PFSK-1 (cell line): ENCODE measurements around the gene TUFM.

ENCODE experiments used
- FOXP2 ChIP-seq: optimal IDR thresholded peaks from 2 replicates; pipeline ENCODE3; 2011; ENCODE audit warnings: borderline replicate concordance, control low read depth, inconsistent platforms; ENCODE audit not compliant: insufficient read depth; ENCODE audit errors: extremely low read length, extremely low read depth
- POLR2AphosphoS5 ChIP-seq: IDR thresholded peaks from 2 replicates; pipeline ENCODE4 v1.6.1; 2012; ENCODE audit warnings: low read depth, mild to moderate bottlenecking, control low read depth, low read length, moderate library complexity
- SIN3A ChIP-seq: IDR thresholded peaks from 2 replicates; pipeline ENCODE4 v1.6.1; 2012; ENCODE audit warnings: mild to moderate bottlenecking, low read length, moderate library complexity, borderline replicate concordance; ENCODE audit not compliant: insufficient read depth
- TAF1 ChIP-seq: IDR thresholded peaks from 2 replicates; pipeline ENCODE4 v1.6.1; 2012; ENCODE audit warnings: low read length, control low read depth, borderline replicate concordance; ENCODE audit not compliant: insufficient read depth
- TF ChIP-seq, protein P1 (sequence below), 2 experiments: IDR thresholded peaks; 2 replicates each; pipeline versions ENCODE4 v1.6.1 to v1.8.0; 2011 to 2012; ENCODE audit warnings: low read depth in 2 of 2, low read length in 2 of 2, control low read depth in 1 of 2, inconsistent platforms in 1 of 2, mild to moderate bottlenecking in 1 of 2, moderate library complexity in 1 of 2; ENCODE audit not compliant: insufficient read depth in 1 of 2

Gene TUFM

DNA sequence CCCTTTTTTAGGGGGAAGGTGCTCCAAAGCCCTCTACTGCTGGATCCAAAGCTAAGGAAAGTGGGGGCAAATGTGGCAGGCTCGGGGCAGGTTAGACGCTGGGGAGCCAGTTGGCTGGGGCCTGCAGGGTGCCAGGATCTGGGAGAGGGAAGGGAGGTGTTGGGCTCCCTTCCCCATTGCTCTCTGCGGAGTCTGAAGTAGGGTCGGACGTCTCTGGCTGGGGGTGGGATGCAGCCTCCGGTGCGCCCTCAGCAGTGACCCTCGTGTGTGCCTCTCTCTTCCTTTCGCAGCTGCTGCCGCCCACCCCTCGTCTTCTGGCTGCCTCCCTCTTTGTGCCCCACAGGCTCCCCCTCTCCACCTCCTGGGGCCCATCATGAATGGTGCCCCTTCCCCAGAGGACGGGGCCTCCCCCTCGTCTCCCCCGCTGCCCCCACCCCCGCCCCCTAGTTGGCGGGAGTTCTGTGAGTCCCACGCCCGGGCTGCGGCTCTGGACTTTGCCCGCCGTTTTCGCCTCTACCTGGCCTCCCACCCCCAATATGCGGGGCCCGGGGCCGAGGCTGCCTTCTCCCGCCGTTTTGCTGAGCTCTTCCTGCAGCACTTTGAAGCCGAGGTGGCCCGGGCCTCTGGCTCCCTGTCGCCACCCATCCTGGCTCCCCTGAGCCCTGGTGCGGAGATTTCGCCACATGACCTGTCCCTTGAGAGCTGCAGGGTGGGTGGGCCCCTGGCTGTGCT lies 19.7 kb upstream of the TUFM start:
- TF ChIP-seq FOXP2 = no peak
- no peak for TF ChIP-seq POLR2AphosphoS5
- TF ChIP-seq, protein P1, sequence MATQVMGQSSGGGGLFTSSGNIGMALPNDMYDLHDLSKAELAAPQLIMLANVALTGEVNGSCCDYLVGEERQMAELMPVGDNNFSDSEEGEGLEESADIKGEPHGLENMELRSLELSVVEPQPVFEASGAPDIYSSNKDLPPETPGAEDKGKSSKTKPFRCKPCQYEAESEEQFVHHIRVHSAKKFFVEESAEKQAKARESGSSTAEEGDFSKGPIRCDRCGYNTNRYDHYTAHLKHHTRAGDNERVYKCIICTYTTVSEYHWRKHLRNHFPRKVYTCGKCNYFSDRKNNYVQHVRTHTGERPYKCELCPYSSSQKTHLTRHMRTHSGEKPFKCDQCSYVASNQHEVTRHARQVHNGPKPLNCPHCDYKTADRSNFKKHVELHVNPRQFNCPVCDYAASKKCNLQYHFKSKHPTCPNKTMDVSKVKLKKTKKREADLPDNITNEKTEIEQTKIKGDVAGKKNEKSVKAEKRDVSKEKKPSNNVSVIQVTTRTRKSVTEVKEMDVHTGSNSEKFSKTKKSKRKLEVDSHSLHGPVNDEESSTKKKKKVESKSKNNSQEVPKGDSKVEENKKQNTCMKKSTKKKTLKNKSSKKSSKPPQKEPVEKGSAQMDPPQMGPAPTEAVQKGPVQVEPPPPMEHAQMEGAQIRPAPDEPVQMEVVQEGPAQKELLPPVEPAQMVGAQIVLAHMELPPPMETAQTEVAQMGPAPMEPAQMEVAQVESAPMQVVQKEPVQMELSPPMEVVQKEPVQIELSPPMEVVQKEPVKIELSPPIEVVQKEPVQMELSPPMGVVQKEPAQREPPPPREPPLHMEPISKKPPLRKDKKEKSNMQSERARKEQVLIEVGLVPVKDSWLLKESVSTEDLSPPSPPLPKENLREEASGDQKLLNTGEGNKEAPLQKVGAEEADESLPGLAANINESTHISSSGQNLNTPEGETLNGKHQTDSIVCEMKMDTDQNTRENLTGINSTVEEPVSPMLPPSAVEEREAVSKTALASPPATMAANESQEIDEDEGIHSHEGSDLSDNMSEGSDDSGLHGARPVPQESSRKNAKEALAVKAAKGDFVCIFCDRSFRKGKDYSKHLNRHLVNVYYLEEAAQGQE (IDR thresholded peaks at IDR 0.05; ENCODE audit: insufficient read depth in 1 of 2, low read depth in 2 of 2, low read length in 2 of 2) = no peak

DNA sequence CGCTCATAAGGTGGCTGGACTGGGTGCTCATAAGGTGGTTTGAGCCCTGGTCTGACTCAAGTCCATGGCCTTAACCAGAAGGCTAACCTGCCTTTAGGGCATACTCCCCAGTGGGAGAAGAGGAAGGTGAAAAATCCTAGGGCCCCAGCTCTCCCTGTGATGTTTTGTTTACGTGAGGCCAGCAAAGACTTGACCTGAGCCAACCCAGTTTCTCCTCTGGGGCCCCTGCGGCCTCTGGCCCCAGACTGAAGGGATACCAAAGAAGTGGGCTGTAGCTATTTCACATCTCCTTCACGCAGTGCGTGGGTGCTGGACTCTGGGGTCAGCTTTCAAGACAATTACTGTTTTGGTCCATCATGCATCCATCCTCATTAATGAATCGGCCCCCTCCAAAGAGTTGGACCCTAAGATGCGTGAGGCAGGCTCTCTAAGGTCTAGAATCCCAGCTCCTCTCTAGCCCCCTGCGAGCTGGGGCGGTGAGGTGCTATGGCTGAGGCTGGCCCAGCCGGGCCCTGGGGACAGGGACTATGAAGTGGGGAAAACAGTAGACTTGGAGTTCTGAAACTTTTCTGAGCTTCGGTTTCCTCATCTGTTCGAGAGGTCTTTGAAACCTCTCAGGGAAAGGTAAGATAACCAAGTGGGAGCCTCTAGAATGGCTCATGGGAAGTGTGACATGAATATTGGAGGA lies 19.0 kb upstream of the TUFM start:
- TF ChIP-seq SIN3A (no peak), POLR2AphosphoS5 (no peak), TAF1 (no peak), FOXP2 (no peak)
- TF ChIP-seq, protein P1 (IDR thresholded peaks at IDR 0.05; ENCODE audit: insufficient read depth in 1 of 2, low read depth in 2 of 2, low read length in 2 of 2) = no peak

DNA sequence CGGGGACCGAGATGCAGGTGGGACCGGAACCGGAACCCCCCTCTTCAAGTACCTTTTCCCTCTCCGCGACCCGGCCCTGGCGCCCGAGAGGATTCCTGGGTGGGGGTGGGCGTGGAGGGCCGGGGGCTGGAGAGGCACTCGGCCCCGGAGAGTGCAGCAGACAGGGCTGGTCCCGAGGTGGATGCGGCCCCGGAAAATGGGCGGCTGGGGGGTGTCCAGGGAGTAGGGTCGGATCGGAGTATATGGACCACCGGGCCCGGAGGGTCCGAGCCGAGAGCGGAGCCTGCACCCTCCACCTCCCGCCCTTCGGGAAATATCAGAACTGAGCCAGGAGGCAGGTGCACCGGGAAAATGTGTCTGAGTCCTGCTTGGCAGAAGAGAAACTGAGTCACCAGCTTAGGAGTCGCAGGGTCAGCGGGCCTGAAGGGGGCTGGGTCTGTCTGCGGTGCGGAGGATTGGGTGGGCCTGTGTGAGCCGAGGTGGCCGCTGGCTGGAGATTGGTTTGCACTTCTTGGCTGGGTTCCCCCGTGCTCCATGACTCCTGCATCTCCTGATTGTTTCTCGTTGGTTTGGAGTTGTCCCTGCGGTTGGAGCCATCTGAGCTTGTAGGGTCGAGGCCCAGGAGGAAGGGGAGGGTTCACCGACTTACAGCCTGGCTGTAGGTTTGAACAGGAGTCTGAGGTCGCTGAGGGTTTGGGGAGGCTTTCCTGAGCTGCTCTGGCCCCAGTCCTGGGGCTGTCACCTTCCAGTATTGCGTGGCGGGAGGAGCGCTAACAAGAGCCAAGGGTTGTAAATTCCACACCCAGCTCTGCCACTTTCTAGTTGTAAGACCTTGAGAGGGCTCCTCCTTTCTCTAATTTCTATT lies 18.0 kb upstream of the TUFM start:
- TF ChIP-seq SIN3A (no peak), TAF1 (no peak), POLR2AphosphoS5 (no peak), FOXP2 (no peak)
- TF ChIP-seq, protein P1 (IDR thresholded peaks at IDR 0.05; ENCODE audit: insufficient read depth in 1 of 2, low read depth in 2 of 2, low read length in 2 of 2) = no peak

DNA sequence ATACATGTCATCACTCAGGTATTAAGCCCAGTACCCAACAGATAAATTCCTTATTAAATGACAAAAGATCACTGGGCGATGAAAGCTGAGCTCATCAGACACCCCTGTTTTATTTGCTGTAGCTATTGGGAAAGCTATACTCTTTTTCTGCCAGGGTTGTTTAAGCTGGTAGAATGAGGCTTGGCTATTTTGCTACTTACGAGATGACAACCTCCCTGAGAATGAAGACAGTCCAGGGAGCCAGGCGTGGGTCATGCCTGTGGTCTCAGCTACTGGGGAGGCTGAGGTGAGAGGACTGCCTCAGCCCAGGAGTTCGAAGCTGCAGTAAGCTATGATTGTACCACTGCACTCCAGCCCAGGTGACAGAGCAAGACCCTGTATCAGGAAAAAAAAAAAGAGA lies 13.2 kb upstream of the TUFM start:
- no peak for TF ChIP-seq SIN3A
- no peak for TF ChIP-seq POLR2AphosphoS5
- TF ChIP-seq, protein P1 (IDR thresholded peaks at IDR 0.05; ENCODE audit: insufficient read depth in 1 of 2, low read depth in 2 of 2, low read length in 2 of 2) = no peak
- TF ChIP-seq TAF1 = no peak
- TF ChIP-seq FOXP2 = no peak
